ENCODE results near the gene SLC35F5. TPM values are rescaled to one million over a fixed set of nuclear protein-coding genes. Genes with fewer than 3 reads are reported as not detected.

The SLC35F5 gene
- total and polyA plus RNA-seq, 4 donors = 15.3 to 70.8 (median 44.6) TPM

- peaks cover 0 to 2% (median 0%) of the 10 kb centered on the region in 4 donors for H3K27me3 ChIP-seq (ENCODE audit: control insufficient read depth in 4 of 4, insufficient read depth in 4 of 4, low read length in 3 of 4)
- no peak for TF ChIP-seq FOXA2 (IDR thresholded peaks at IDR 0.05)
- TF ChIP-seq YY1 (IDR thresholded peaks at IDR 0.05) = no peak
- TF ChIP-seq JUND (IDR thresholded peaks at IDR 0.05) = no peak
- no peak for TF ChIP-seq GABPA (IDR thresholded peaks at IDR 0.05 in 1 of 2, conservative IDR thresholded peaks at IDR 0.05 in 1 of 2)
- TF ChIP-seq RAD21 (IDR thresholded peaks at IDR 0.05) = no peak
- no peak for TF ChIP-seq HNF4A (conservative IDR thresholded peaks at IDR 0.05)
- no peak for TF ChIP-seq REST (IDR thresholded peaks at IDR 0.05)
- H3K27ac ChIP-seq (ENCODE audit: low read depth in 1 of 2, low read length in 2 of 2) = no peak overlapping the region
- H3K9me3 ChIP-seq (ENCODE audit: control insufficient read depth in 4 of 4, low read length in 3 of 4) = no peaks in the 10 kb centered on the region
- H3K36me3 ChIP-seq (ENCODE audit: control insufficient read depth in 4 of 4, insufficient read depth in 3 of 4, low read depth in 1 of 4, low read length in 3 of 4) = no peaks in the 10 kb centered on the region
- no peak overlapping the region for H3K4me3 ChIP-seq (ENCODE audit: low read depth in 1 of 3, low read length in 3 of 3)
- no peak for DNase-seq (ENCODE audit: low spot score)
- H3K4me1 ChIP-seq (ENCODE audit: control insufficient read depth in 4 of 4, insufficient read depth in 4 of 4, low read length in 3 of 4) = no peaks in the 10 kb centered on the region
- no peak overlapping the region for H3K9ac ChIP-seq (ENCODE audit: low read depth in 1 of 2, low read length in 2 of 2)
- WGBS = 56% methylated on average over 2 of the region's 2 CpGs
Observed at GRCh38 chr2:113797237-113797636, 40.8 kb upstream of the SLC35F5 start.

DNA sequence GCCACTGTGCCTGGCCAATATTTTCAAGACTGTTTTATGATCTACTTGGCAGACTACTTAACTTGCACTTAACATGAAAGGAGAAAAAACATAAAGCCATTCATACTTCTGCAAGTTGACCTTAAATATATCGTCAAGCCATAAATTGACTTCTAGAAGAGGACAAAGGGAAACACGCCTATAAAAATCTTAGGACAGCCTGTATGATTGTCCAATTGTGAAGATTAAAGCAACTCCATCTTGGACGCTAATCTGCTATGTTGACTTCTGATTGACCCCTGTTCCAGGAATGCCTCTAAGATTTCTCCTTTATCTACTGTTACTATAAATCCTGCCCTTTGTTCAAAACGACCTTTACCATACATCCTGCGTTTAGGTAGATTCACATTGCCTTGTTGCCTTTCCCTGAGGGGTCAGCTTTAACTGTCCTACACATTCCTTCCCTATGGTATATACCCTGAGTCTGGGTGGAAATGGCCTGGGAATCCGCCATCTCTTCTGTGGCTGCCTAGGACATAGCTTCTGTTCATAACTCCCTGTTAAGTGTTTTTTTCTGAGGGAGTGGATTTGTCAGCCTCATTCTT, 40.2 kb upstream of the SLC35F5 start:
- 73% methylated on average over 6 of the region's 6 CpGs for WGBS

DNA sequence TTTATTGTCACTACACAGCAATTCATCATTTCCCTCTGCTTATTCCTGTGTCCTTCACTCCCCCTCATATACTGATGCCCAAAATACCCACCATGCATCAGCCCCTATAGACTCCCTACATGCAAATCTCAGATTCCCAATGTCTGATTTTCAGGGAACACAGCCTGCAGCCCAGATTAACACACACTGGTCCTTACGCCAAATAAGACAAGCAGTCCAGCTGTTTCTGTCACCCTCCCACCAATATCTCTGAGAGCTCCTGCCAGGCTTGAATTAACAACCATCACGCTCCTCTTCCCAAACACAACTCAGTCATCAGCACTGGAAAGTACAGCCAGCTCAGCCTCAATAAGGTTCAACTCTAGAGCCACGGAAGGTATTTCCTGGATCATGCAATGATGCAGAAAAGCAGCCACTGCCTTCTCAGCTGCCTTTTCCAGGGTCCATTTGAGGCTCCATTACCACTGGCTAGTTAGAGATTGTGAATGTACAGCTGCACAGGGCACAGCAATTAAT, 39.0 kb upstream of the SLC35F5 start:
- no peak overlapping the region for H3K27ac ChIP-seq (ENCODE audit: low read depth in 1 of 2, low read length in 2 of 2)
- no peak overlapping the region for H3K9ac ChIP-seq (ENCODE audit: low read depth in 1 of 2, low read length in 2 of 2)
- H3K4me3 ChIP-seq (ENCODE audit: low read depth in 1 of 3, low read length in 3 of 3) = no peak overlapping the region
- WGBS = 75% methylated on average over 3 of the region's 3 CpGs
- H3K27me3 ChIP-seq (ENCODE audit: control insufficient read depth in 4 of 4, insufficient read depth in 4 of 4, low read length in 3 of 4) = peaks cover 0 to 2% (median 0%) of the 10 kb centered on the region in 4 donors
- no peaks in the 10 kb centered on the region for H3K9me3 ChIP-seq (ENCODE audit: control insufficient read depth in 4 of 4, low read length in 3 of 4)
- no peaks in the 10 kb centered on the region for H3K36me3 ChIP-seq (ENCODE audit: control insufficient read depth in 4 of 4, insufficient read depth in 3 of 4, low read depth in 1 of 4, low read length in 3 of 4)
- no peaks in the 10 kb centered on the region for H3K4me1 ChIP-seq (ENCODE audit: control insufficient read depth in 4 of 4, insufficient read depth in 4 of 4, low read length in 3 of 4)
- no peak for DNase-seq (ENCODE audit: low spot score)
- TF ChIP-seq TAF1 (conservative IDR thresholded peaks at IDR 0.05) (no peak), YY1 (IDR thresholded peaks at IDR 0.05) (no peak), MAX (IDR thresholded peaks at IDR 0.05) (no peak), SP1 (IDR thresholded peaks at IDR 0.05) (no peak), RXRA (IDR thresholded peaks at IDR 0.05) (no peak), HNF4G (IDR thresholded peaks at IDR 0.05) (no peak), NR2F2 (IDR thresholded peaks at IDR 0.05) (no peak), GABPA (IDR thresholded peaks at IDR 0.05 in 1 of 2, conservative IDR thresholded peaks at IDR 0.05 in 1 of 2) (no peak), FOXA2 (IDR thresholded peaks at IDR 0.05) (no peak), RAD21 (IDR thresholded peaks at IDR 0.05) (no peak), JUND (IDR thresholded peaks at IDR 0.05) (no peak), FOXA1 (IDR thresholded peaks at IDR 0.05) (no peak), EGR1 (IDR thresholded peaks at IDR 0.05; ENCODE audit: low read depth in 2 of 2) (no peak), HNF4A (conservative IDR thresholded peaks at IDR 0.05) (no peak)
- TF ChIP-seq, protein P1, sequence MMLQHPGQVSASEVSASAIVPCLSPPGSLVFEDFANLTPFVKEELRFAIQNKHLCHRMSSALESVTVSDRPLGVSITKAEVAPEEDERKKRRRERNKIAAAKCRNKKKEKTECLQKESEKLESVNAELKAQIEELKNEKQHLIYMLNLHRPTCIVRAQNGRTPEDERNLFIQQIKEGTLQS (IDR thresholded peaks at IDR 0.05) = no peak
- TF ChIP-seq, protein P2, sequence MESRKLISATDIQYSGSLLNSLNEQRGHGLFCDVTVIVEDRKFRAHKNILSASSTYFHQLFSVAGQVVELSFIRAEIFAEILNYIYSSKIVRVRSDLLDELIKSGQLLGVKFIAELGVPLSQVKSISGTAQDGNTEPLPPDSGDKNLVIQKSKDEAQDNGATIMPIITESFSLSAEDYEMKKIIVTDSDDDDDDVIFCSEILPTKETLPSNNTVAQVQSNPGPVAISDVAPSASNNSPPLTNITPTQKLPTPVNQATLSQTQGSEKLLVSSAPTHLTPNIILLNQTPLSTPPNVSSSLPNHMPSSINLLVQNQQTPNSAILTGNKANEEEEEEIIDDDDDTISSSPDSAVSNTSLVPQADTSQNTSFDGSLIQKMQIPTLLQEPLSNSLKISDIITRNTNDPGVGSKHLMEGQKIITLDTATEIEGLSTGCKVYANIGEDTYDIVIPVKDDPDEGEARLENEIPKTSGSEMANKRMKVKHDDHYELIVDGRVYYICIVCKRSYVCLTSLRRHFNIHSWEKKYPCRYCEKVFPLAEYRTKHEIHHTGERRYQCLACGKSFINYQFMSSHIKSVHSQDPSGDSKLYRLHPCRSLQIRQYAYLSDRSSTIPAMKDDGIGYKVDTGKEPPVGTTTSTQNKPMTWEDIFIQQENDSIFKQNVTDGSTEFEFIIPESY (IDR thresholded peaks at IDR 0.05) = no peak

More for the DNA sequence above, 40.2 kb upstream of the SLC35F5 start:
- TF ChIP-seq, protein P2 (IDR thresholded peaks at IDR 0.05) = no peak
- TF ChIP-seq RXRA (IDR thresholded peaks at IDR 0.05) = no peak
- TF ChIP-seq FOXA1 (IDR thresholded peaks at IDR 0.05) = no peak
- no peak for TF ChIP-seq EGR1 (IDR thresholded peaks at IDR 0.05; ENCODE audit: low read depth in 2 of 2)
- TF ChIP-seq, protein P1 (IDR thresholded peaks at IDR 0.05) = no peak
- no peak for DNase-seq (ENCODE audit: low spot score)
- no peaks in the 10 kb centered on the region for H3K4me1 ChIP-seq (ENCODE audit: control insufficient read depth in 4 of 4, insufficient read depth in 4 of 4, low read length in 3 of 4)
- H3K9me3 ChIP-seq (ENCODE audit: control insufficient read depth in 4 of 4, low read length in 3 of 4) = no peaks in the 10 kb centered on the region
- H3K27ac ChIP-seq (ENCODE audit: low read depth in 1 of 2, low read length in 2 of 2) = no peak overlapping the region
- peaks cover 0 to 2% (median 0%) of the 10 kb centered on the region in 4 donors for H3K27me3 ChIP-seq (ENCODE audit: control insufficient read depth in 4 of 4, insufficient read depth in 4 of 4, low read length in 3 of 4)
- no peak overlapping the region for H3K9ac ChIP-seq (ENCODE audit: low read depth in 1 of 2, low read length in 2 of 2)
- H3K36me3 ChIP-seq (ENCODE audit: control insufficient read depth in 4 of 4, insufficient read depth in 3 of 4, low read depth in 1 of 4, low read length in 3 of 4) = no peaks in the 10 kb centered on the region
- H3K4me3 ChIP-seq (ENCODE audit: low read depth in 1 of 3, low read length in 3 of 3) = no peak overlapping the region

All from liver (tissue), 9 donors.